GM13976 (cell line): Measurements from ENCODE around the gene OXTR.

Experiments
- DNase-seq: peaks from one replicate; pipeline ENCODE4 v3.0.0; 2012; ENCODE audit warnings: low spot score
- CTCF ChIP-seq: IDR thresholded peaks from 2 replicates; pipeline ENCODE4 v1.5.1; 2012; ENCODE audit warnings: borderline replicate concordance, mild to moderate bottlenecking; ENCODE audit not compliant: insufficient read depth; ENCODE audit errors: extremely low read depth, missing control alignments, control extremely low read depth
- in situ Hi-C: fragments of 300-500 bp; cut with MboI; formaldehyde crosslinking; loops from one replicate; pipeline ENCODE4 v1.12.0; 2022; ENCODE audit warnings: low sequenced_read_pairs, mixed read lengths, inconsistent platforms; ENCODE audit not compliant: unreplicated experiment

OXTR gene

GRCh38 chr3:8777978-8778267, 8.5 kb upstream of the OXTR start:
- TF ChIP-seq CTCF: no peak
- in situ Hi-C loops: no loop called here
- no peak for DNase-seq

- DNase-seq: peak; percentile 16
- in situ Hi-C loops: no loop called here
- no peak for TF ChIP-seq CTCF
Measured at GRCh38 chr3:8777201-8777977, 8.0 kb upstream of the OXTR start.

GRCh38 chr3:8776406-8776805, 7.0 kb upstream of the OXTR start:
- in situ Hi-C loops: no loop called here
- no peak for DNase-seq
- TF ChIP-seq CTCF: no peak

GRCh38 chr3:8775602-8776001, 6.2 kb upstream of the OXTR start:
- in situ Hi-C loops: no loop called here
- TF ChIP-seq CTCF: no peak
- DNase-seq: no peak

- no peak for DNase-seq
- TF ChIP-seq CTCF: no peak
- in situ Hi-C loops: no loop called here
Measured at GRCh38 chr3:8775181-8775580, 5.8 kb upstream of the OXTR start.

- no peak for TF ChIP-seq CTCF
- in situ Hi-C loops: no loop called here
- no peak for DNase-seq
Measured at GRCh38 chr3:8773941-8774542, 4.6 kb upstream of the OXTR start.
